Fibroblast of villous mesenchyme (primary cell): ENCODE data around the gene NT5C3B. TPM values are rescaled to one million over a fixed set of nuclear protein-coding genes. Genes with fewer than 3 reads are reported as not detected.
"Not testable (repeated sequence)": the region's sequence is repeated elsewhere in the genome, so short reads cannot be mapped to it uniquely, and the experiment has no call there.

Source experiments
- DNase-seq: peaks from one replicate; pipeline ENCODE4 v3.0.0-alpha.2; 2010; ENCODE audit warnings: low read depth
- H3K4me3 ChIP-seq: 2 replicates; pipeline ENCODE4 v1.5.1; 2011; ENCODE audit warnings: low read depth, mild to moderate bottlenecking, low read length
- CTCF ChIP-seq: IDR thresholded peaks from 2 replicates; pipeline ENCODE4 v1.5.1; 2012; ENCODE audit warnings: low read depth, mild to moderate bottlenecking, low read length; ENCODE audit not compliant: insufficient read depth
- total RNA-seq: library from RNA; depleted of rRNA; stranded (reverse); fragments of >200 nt; gene quantifications from 2 replicates; pipeline ENCODE4 v1.2.3, GENCODE V29; 2012

NT5C3B gene
- 58.7 and 60.6 TPM in 2 replicates for total RNA-seq

- H3K4me3 ChIP-seq, result peak within 1 kb of the TSS; percentile 78
- DNase-seq, result peak; percentile 21
- TF ChIP-seq CTCF, result no peak
Observed at GRCh38 chr17:41835800-41836549, at the start of gene NT5C3B. NT5C3B (minus strand) TSS chr17:41836232; CDS start chr17:41836193, 39 bp downstream.

- no peak for DNase-seq
- no peak overlapping the region for H3K4me3 ChIP-seq
- TF ChIP-seq CTCF, result peak; percentile 26
Observed at GRCh38 chr17:41885733-41886132, 49.7 kb upstream of the NT5C3B start.

- no peak overlapping the region for H3K4me3 ChIP-seq
- no peak for TF ChIP-seq CTCF
- DNase-seq, result no peak
Observed at GRCh38 chr17:41882756-41883155, 46.7 kb upstream of the NT5C3B start.

DNA sequence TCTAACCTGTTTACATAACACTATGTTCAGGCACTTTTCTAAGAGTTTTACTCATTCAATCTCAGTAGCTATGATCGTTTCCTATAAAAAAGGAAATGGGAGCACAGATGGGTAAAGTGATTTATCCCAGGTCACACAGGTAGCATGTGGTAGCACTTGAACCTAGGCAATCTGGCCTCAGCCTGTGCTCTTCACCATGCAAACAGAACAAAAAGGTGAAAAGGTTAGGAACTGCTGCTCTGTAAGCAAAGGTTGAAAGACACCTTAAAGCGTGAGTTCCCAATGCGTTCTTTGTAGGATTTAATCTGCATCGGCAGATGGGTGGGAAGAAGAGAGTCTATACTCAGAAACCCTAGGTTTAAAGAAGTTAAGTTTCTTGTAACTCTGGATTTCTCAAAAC is 44.1 kb upstream of the NT5C3B start:
- H3K4me3 ChIP-seq, result no peak overlapping the region
- no peak for TF ChIP-seq CTCF
- no peak for DNase-seq

GRCh38 chr17:41874293-41874670 is 38.2 kb upstream of the NT5C3B start:
- not testable (repeated sequence) for H3K4me3 ChIP-seq, DNase-seq

DNA sequence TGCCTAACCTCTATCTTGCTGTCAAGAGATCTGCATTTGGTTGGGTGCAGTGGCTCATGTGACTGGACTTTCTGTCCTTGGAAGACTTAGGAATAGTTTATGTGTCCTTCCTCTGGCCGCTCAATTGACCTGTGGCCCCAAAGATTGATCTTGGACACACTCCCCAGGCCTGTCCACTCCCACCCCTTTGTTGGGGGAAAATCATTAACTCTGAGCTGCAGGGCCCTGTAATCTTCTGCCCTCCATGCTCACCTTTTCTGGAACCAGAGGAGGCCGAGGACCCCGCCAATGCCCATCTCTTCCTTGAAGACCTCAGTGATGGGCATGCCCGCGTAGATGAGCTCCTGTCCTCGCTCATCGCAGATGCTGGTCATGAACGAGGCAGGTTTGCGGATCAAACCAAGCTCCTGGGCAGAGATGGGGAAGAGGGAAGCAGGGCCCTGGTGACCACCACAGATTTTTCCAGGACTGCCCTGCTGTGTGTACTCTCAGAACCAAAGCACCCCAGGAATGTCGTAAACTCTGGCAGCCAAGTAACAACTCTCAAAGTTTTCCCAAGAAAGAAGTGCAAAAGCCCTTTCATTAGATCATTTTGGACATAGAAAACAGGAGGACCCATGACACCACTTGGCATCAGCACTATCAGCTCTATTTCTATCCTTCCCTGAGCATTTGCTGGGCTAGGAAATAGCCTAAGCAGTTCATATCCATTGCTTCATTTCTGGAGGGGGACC is 37.7 kb upstream of the NT5C3B start:
- H3K4me3 ChIP-seq, result no peak overlapping the region
- DNase-seq, result peak; percentile 43
- no peak for TF ChIP-seq CTCF

- TF ChIP-seq CTCF, result no peak
- no peak for DNase-seq
- H3K4me3 ChIP-seq, result no peak overlapping the region
Observed at GRCh38 chr17:41871789-41872188, 35.8 kb upstream of the NT5C3B start.
